Astrocyte (in vitro differentiated cells and primary cell): Measurements from ENCODE around the gene MRGPRX1.

Experiments used
- CTCF ChIP-seq: IDR thresholded peaks from 2 replicates; pipeline ENCODE4 v1.5.1; 2011; ENCODE audit warnings: low read depth, mild to moderate bottlenecking, inconsistent platforms, low read length, moderate library complexity; ENCODE audit not compliant: insufficient read depth
- EZH2 ChIP-seq: IDR thresholded peaks from 2 replicates; pipeline ENCODE4 v1.6.1; 2012; ENCODE audit warnings: mild to moderate bottlenecking, low read length, inconsistent platforms; ENCODE audit not compliant: insufficient read depth

- TF ChIP-seq CTCF (no peak), EZH2 (no peak)
Measured at GRCh38 chr11:18974192-18974591, 35.0 kb upstream of the MRGPRX1 start.
